Stimulated activated CD4-positive, alpha-beta T cell treated with anti-CD3 and anti-CD28 coated beads, TNF-alpha, amount 100 ng/mL, for 4 hours (primary cell): Measurements from ENCODE around the gene ULK4.
"Not testable (repeated sequence)": the region's sequence is repeated elsewhere in the genome, so short reads cannot be mapped to it uniquely, and the experiment has no call there.

Source experiments
- DNase-seq, 3 experiments: peaks; one replicate each; pipeline ENCODE4 v3.0.0-alpha.2; 2020; ENCODE audit warnings: low read depth in 3 of 3

ULK4 gene

DNA sequence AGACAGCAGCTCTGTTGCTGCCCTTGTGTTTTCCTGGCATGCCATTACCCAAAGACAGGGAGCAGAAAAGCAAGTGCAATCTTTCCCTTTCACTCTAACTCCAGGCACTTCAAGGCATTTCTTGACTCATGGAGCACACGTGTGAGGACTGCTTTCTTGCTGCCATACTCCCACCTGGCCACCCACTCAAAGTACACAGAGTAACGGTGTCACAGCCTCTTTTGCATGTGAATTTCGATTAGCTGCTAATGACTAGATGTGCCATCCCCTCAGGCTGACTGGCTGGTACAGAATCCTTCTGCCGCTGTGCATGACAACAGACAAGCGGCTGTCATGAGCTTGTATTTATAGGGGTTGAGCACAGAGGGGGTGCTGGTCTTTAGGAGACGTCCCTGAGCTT lies 382.0 kb downstream of the ULK4 start:
- DNase-seq, result no peak

DNA sequence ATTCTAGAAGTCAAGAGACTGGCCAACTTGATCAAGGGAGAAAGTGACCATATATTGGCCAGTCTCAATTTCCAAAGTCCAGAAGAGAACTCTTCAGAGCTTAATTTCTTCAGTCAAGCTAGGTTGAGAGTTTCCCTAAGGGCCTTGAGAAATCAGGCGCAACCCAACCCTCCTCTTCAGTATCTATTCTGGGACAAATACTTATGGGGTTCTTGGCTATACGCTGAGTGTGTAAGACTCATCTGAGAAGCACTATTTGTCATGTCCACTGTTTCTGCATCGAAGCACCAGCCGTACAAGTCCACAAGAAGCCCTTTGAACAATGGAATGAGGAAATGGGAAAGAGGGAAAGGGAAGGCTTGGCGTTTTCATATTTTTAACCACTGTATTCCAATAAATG lies 383.1 kb downstream of the ULK4 start:
- no peak for DNase-seq

DNA sequence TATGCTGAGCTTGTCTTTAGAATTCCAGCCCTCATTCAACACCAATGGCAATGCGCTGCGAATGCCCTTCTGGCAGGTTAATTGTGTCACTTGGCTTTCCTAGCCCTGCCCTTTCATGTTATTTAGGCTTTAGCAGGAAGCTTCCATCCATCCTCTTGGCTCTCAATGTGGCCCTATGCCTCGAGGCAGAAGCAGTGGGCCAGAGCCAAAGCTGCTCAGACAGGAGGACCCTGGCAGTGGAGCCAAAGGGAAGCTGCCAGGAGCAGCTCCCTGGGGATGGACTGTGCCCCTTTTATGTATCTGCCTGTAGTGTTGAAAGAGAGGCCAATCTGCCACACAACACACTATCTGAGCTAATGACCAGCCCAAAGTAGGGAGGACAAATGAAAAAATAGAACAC lies 386.2 kb downstream of the ULK4 start:
- DNase-seq, result no peak

DNA sequence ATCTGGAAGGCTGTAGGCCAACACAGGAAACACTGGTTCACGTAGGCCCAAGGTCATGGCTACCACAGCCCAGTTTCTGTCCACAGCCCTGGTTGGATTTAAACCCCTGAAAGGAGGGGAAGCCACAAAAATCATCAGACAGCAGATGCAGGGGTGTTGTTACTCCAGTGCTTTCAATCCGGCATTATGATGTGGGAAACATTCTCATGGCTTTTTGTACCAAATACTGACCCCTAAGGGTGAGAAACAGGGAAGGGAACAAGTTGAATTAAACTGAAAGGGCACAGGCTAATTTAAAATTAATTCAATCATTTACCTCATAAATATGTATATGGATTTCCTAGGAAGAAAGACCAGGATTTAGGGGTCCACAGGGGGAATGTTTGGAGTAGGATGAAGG lies 387.0 kb downstream of the ULK4 start:
- no peak for DNase-seq

GRCh38 chr3:41573591-41573990 lies 388.3 kb downstream of the ULK4 start:
- DNase-seq, result no peak

GRCh38 chr3:41572092-41572491 lies 389.8 kb downstream of the ULK4 start:
- DNase-seq, result no peak

DNA sequence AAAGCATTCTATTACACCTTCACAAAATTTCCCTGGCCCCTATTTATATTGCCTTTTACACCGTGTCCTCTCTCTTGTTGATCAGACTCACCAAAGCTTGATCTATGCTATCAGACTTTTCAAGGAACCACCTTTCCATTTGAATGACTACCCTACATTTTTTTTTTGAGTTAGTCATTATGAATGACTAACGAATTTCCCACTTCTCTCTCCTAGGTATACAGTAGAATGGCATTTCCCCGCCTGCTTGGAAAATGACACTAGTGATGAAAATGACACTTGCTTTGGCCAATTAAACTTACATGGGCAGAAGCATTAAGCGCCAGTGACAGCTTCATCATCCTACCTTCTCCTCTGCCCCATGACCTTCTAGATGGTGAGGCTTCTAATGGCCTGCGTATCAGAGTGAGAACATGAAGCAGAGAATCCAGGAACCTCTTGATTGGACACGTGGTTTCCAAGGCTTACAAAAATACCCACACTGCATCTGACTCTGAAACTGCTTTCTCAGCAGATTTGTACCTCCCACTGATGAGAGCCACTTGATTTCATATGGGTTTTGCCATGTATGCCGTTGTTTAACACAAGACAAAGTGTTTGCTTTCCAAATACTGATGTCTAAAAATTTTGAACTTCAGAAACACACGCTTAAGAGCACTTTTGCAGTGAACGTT lies 392.1 kb downstream of the ULK4 start:
- no peak for DNase-seq

DNA sequence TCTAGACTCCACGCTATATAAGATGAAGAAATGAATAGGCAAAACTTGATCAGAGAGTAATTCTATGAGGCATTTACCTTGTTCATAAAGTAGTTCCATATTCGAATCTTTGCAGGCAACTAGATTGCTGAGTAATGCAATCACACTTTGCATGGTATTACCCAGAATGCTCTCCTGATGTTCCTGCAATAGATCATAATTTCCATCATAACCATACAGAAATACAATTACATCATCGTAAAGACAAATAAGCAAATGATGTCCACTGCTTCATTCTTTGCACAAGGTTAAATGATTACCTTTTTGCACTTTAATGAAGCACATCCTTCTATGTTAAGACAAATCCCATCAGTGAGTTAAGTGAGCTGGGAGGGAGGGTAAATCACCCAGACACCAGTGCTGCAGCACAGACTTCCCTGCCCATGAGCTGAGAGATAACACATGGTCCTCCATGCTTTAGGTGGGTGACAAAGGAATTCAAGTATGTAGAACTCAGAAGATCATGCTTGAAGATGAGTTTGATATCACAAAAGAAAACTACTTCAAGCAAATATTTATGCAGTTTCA lies 395.9 kb downstream of the ULK4 start:
- no peak for DNase-seq

GRCh38 chr3:41565003-41565402 lies 396.9 kb downstream of the ULK4 start:
- DNase-seq, result no peak

- not testable (repeated sequence) for DNase-seq
Observed at GRCh38 chr3:41556245-41556644, 405.7 kb downstream of the ULK4 start.

DNA sequence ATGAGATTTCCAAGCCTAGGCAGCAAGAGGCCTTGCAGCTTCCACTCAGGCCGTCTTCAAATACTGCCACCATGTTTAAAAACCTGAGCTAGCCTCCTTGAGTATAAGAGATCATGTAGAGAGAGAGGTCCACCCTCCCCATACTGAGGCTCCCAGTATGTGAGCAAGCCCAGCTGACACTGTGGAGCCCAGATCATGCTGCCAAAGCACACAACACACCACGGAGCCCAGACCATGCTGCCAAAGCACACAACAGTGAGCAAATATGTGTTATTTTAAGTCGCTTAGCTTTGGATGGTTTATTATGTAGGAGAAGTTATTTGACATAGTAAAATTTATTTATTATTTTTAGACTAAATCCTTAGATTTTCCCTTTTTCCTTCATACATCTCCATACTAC lies 428.9 kb downstream of the ULK4 start:
- DNase-seq, result no peak

DNA sequence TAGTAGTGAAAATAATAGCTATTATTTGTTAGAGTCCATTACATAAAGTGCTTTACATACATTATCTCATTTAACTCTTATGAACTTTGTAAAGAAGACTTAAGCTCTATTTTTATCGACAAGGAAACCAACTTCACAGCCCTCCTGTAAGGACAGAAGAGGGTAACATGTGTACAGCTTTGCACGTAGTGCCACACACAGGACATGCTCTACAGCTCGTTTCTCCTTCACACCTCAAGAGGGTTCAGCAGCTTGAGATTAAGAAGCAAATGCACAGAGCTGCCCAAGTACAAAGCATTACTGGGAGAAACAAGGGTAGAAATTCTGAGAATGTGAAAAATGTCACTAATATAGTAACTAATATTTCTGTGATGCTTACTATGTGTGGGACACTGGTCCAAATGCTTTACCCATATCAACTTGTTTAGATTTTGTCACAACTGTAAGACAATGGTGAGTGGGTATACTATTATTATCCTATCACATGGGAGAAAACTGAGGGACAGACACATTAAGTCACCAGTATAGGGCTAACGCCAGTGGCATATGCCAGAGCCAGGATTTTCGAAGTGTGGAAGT lies 434.8 kb downstream of the ULK4 start:
- DNase-seq, result no peak

GRCh38 chr3:41525303-41526064 lies 436.4 kb downstream of the ULK4 start:
- DNase-seq, result no peak

- DNase-seq, result no peak
Observed at GRCh38 chr3:41523897-41524296, 438.0 kb downstream of the ULK4 start.

DNA sequence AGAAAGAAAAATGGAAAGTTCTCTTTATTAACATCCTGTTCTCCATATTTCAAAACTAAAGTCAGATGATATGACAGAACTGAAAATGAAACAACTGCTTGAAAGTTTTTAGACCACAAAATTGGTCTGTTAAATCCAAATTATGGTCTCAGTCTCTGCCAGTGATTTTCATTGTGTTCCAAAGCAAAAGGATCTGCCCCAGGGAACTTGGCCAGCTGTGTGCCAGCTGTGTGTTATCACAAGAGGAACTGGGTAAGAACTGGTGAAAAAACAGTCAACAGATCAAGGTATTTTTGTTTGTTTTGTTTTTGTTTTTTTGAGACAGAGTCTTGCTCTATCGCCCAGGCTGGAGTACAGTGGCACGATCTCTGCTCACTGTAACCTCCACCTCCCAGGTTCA lies 439.3 kb downstream of the ULK4 start:
- DNase-seq, result no peak

DNA sequence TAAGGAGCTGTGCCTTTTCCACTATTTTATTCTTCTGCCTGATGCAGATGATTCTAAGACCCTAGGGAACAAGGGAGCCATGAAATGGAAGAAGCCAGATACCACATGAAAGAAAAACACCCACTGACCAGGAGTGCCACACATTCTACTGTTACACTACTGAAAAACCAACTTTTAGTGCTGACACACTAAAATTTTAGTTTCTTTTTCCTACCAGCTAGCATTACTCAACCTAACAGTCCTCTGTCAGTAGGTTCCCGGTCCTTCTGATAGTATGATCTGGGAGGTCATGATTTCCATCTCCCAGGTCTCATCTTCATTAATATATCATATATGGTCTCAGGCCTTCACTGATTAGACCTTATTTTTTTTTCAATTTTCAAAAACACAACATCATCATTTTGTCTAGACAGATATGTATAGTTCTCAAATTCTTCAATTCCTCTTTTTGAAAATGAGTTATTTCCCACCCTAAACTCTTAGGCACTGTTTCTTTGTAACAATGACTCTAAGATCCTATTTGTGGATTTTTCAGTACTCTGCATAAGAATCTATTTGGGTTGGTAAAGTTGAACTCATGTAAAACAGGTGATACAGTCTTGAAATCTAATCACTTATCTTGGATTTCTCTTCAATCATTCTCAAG lies 440.8 kb downstream of the ULK4 start:
- no peak for DNase-seq

- no peak for DNase-seq
Observed at GRCh38 chr3:41519746-41520145, 442.2 kb downstream of the ULK4 start.

- DNase-seq, result no peak
Observed at GRCh38 chr3:41518626-41519025, 443.3 kb downstream of the ULK4 start.

GRCh38 chr3:41508063-41508696 lies 453.7 kb downstream of the ULK4 start:
- no peak for DNase-seq

DNA sequence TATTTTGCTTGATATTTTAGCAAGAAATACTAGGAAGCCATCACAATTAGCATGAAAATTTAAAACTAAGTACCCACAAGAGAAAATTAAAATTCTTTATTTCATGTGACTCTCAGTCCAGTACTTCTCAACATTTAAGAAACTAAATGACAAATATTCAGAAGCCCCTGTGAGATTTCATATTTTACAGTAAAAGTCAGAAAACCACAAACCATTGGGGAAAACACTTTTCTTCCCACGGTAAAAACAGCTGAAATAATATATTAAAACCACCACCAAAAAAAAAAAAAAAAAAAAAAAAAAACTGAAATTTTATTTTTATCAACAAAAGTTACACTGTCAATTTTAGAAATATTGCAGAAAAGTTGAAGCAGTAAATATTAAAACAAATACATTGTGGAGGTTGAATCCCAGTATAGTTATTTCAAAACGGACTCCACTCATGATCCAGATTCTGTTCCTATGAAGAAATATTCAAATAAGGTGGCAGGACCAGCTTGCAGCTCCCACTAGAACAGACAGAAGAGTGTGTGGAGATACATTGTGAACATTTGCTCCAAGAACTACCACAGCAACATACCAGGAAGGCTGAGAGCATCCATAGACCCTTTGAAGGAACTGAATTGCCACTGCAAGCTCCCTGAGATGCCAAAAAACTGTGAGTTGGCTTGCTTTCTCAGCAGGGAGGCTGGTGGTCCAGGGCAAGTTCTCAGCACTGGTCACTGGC lies 454.4 kb downstream of the ULK4 start:
- no peak for DNase-seq

DNA sequence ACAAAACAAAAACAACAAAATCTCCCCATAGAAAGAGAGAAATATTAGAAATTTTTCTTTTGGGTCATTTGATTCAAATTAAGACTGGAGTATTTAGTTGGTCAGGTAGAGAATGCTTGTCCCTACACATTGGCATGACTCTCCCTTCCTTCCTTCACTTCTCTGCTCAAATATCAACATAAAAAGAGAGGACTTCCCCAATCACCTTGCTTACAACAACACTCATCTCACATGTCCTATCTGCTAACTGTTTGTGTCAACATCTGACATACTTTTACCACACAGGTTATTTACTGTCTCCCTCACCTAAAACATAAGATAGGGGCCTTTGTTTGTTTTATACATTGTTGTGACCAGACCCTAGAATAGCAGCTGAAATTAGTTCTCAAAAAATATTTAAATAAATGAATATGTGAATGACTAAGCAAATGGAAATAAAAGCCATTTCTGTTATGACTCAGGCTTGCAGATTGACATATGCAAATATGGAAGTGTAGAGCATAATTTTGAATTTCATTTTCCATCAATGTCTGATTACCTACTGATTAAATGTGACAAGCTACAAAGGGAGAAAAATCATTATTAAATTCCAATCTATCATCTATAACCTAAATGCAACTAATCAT lies 457.8 kb downstream of the ULK4 start:
- no peak for DNase-seq
